ENCODE measurements around the gene MAP3K20. TPM values are rescaled to one million over a fixed set of nuclear protein-coding genes. Genes with fewer than 3 reads are reported as not detected.

Gene MAP3K20
- polyA plus RNA-seq, 1 of the 3 experiments (the other 2 are of a cell fraction): 8.5 TPM

DNA sequence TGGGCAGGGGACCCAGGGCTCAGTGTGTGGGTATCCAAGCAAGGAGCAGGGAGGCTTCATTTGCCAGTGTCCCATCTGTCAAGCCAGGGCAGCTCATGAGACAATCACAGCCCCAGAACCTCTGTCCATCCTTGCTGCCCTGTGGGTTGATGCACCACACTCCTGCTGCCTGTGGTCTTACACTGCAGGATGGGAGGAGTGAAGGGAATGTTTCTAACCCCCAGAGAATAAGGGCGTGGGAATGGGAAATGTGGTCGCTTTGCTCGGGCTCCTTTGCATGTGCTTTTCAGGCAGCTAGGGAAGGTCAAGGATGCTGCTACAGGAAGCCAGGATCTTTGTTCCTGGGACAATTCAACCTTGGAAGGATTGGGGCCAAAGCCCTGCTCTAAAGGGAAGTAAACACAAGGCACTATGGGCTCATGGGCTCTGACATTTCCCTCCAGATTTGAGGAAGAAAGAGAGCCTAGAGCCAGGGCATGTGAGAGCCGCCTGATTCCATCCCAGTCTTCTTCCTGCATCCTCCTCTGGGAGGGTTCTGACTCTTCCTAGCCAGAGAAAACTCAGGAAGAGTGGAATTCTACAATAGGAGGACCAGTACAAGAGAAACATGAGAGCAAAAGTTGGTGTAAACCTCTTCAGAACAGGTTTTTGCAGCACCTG, 18.8 kb upstream of the MAP3K20 start (continued):
- no peak for TF ChIP-seq YY1 (IDR thresholded peaks at IDR 0.05; ENCODE audit: low read depth)
- TF ChIP-seq EZH2phosphoT487 (IDR thresholded peaks at IDR 0.05; ENCODE audit: borderline replicate concordance, low read depth): no peak
- no peak for TF ChIP-seq RFX5 (IDR thresholded peaks at IDR 0.05; ENCODE audit: low read length)

DNA sequence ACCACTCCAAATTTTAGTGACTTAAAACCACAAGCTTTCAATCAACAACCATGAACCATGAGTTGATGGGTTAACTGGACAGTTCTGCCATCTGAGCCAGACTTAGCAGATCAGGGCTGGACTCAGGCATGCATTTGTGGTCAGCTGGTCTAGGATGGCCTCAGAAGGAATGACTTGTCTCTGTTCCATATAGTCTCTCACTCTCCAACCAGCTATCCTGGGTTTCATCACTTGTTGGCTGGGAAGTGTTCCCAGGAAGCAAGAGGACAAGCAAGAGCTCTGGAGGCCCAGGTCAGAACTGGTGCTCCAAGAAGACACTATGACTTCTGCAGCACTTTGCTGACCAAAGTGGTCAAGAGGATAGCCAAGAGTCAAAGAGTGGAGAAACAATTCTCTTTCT, 17.5 kb upstream of the MAP3K20 start:
- H3K27me3 ChIP-seq (ENCODE audit: insufficient read depth): no peaks in the 10 kb centered on the region
- POLR2A ChIA-PET: no interaction called here

More for the DNA sequence above, 17.5 kb upstream of the MAP3K20 start:
- Histone ChIP-seq H3K9me2 (no peaks in the 10 kb centered on the region), H3K4me2 (no peak overlapping the region), H4K20me1 (ENCODE audit: insufficient read depth) (no peaks in the 10 kb centered on the region), H3K4me1 (ENCODE audit: control insufficient read depth in 1 of 2, insufficient read depth in 2 of 2, low read depth in 1 of 2, low read length in 1 of 2) (peaks cover 0 to 13% of the 10 kb centered on the region in 2 experiments; a peak in 2 of 4 replicates), H3K4me3 (ENCODE audit: low read depth in 2 of 2, low read length in 1 of 2) (no peak overlapping the region), H3K9ac (no peak overlapping the region), H3K27ac (ENCODE audit: low read depth in 2 of 2, low read length in 1 of 2) (no peak overlapping the region), H3F3A (replicated peaks; ENCODE audit: insufficient read depth) (peaks cover 4% of the 10 kb centered on the region), H3K36me3 (replicated peaks in 1 of 2; ENCODE audit: control insufficient read depth in 1 of 2, insufficient read depth in 2 of 2, low read length in 1 of 2) (no peaks in the 10 kb centered on the region), H3K9me3 (no peaks in the 10 kb centered on the region), H3K79me2 (ENCODE audit: insufficient read depth) (no peaks in the 10 kb centered on the region), H2AFZ (ENCODE audit: low read depth) (no peak overlapping the region)
- DNase-seq: no peak
- CTCF ChIA-PET: interaction anchor here (0.8 to 2.0 kb wide), 4 partner anchors 13 to 327 kb away, joined by 3 to 10 read pairs (median 4); no protein-coding TSS in a partner anchor
- TF ChIP-seq, protein P1, sequence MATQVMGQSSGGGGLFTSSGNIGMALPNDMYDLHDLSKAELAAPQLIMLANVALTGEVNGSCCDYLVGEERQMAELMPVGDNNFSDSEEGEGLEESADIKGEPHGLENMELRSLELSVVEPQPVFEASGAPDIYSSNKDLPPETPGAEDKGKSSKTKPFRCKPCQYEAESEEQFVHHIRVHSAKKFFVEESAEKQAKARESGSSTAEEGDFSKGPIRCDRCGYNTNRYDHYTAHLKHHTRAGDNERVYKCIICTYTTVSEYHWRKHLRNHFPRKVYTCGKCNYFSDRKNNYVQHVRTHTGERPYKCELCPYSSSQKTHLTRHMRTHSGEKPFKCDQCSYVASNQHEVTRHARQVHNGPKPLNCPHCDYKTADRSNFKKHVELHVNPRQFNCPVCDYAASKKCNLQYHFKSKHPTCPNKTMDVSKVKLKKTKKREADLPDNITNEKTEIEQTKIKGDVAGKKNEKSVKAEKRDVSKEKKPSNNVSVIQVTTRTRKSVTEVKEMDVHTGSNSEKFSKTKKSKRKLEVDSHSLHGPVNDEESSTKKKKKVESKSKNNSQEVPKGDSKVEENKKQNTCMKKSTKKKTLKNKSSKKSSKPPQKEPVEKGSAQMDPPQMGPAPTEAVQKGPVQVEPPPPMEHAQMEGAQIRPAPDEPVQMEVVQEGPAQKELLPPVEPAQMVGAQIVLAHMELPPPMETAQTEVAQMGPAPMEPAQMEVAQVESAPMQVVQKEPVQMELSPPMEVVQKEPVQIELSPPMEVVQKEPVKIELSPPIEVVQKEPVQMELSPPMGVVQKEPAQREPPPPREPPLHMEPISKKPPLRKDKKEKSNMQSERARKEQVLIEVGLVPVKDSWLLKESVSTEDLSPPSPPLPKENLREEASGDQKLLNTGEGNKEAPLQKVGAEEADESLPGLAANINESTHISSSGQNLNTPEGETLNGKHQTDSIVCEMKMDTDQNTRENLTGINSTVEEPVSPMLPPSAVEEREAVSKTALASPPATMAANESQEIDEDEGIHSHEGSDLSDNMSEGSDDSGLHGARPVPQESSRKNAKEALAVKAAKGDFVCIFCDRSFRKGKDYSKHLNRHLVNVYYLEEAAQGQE (IDR thresholded peaks at IDR 0.05; ENCODE audit: low read depth, low read length): no peak
- TF ChIP-seq ELF1 (IDR thresholded peaks at IDR 0.05) (no peak), SMC3 (IDR thresholded peaks at IDR 0.05; ENCODE audit: low read depth, low read length) (no peak), TAF1 (IDR thresholded peaks at IDR 0.05; ENCODE audit: borderline replicate concordance, low read depth, low read length) (no peak), POLR2AphosphoS5 (IDR thresholded peaks at IDR 0.05; ENCODE audit: low read depth, low read length) (no peak), GABPA (IDR thresholded peaks at IDR 0.05; ENCODE audit: low read depth) (no peak), MEF2A (IDR thresholded peaks at IDR 0.05; ENCODE audit: borderline replicate concordance, low read depth) (no peak), RXRA (IDR thresholded peaks at IDR 0.05; ENCODE audit: borderline replicate concordance, low read depth) (no peak)
- TF ChIP-seq, protein P2, sequence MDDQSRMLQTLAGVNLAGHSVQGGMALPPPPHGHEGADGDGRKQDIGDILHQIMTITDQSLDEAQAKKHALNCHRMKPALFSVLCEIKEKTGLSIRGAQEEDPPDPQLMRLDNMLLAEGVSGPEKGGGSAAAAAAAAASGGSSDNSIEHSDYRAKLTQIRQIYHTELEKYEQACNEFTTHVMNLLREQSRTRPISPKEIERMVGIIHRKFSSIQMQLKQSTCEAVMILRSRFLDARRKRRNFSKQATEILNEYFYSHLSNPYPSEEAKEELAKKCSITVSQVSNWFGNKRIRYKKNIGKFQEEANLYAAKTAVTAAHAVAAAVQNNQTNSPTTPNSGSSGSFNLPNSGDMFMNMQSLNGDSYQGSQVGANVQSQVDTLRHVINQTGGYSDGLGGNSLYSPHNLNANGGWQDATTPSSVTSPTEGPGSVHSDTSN (IDR thresholded peaks at IDR 0.05): no peak
- TF ChIP-seq, protein P3, sequence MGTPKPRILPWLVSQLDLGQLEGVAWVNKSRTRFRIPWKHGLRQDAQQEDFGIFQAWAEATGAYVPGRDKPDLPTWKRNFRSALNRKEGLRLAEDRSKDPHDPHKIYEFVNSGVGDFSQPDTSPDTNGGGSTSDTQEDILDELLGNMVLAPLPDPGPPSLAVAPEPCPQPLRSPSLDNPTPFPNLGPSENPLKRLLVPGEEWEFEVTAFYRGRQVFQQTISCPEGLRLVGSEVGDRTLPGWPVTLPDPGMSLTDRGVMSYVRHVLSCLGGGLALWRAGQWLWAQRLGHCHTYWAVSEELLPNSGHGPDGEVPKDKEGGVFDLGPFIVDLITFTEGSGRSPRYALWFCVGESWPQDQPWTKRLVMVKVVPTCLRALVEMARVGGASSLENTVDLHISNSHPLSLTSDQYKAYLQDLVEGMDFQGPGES (IDR thresholded peaks at IDR 0.05; ENCODE audit: low read depth, low read length): no peak
- TF ChIP-seq, protein P4, sequence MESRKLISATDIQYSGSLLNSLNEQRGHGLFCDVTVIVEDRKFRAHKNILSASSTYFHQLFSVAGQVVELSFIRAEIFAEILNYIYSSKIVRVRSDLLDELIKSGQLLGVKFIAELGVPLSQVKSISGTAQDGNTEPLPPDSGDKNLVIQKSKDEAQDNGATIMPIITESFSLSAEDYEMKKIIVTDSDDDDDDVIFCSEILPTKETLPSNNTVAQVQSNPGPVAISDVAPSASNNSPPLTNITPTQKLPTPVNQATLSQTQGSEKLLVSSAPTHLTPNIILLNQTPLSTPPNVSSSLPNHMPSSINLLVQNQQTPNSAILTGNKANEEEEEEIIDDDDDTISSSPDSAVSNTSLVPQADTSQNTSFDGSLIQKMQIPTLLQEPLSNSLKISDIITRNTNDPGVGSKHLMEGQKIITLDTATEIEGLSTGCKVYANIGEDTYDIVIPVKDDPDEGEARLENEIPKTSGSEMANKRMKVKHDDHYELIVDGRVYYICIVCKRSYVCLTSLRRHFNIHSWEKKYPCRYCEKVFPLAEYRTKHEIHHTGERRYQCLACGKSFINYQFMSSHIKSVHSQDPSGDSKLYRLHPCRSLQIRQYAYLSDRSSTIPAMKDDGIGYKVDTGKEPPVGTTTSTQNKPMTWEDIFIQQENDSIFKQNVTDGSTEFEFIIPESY (IDR thresholded peaks at IDR 0.05; ENCODE audit: borderline replicate concordance, low read depth): no peak
- TF ChIP-seq, protein P5, sequence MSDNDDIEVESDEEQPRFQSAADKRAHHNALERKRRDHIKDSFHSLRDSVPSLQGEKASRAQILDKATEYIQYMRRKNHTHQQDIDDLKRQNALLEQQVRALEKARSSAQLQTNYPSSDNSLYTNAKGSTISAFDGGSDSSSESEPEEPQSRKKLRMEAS (IDR thresholded peaks at IDR 0.05; ENCODE audit: low read depth): no peak

All from SK-N-SH (cell line).